Prostate gland (tissue), 2 donors: ENCODE data around the gene PLEKHA7.

ENCODE experiments used
- POLR2A ChIP-seq: fragments of 450-650 bp; IDR thresholded peaks from one replicate; pipeline ENCODE4 v1.6.1; 2016; ENCODE audit warnings: antibody characterized with exemption, mild to moderate bottlenecking
- POLR2AphosphoS5 ChIP-seq: sonication (generic); formaldehyde crosslinking; IDR thresholded peaks from one replicate; pipeline ENCODE4 v1.6.1; 2017; ENCODE audit warnings: antibody characterized with exemption
- TF ChIP-seq, protein P1 (sequence below), 4 experiments: fragments of 200-600 bp in 2 of 4; fragments of 450-650 bp in 2 of 4; sonication (generic) in 2 of 4; IDR thresholded peaks; 1 replicate in 3 of 4; 2 replicates in 1 of 4; pipeline ENCODE4 v1.5.1; 2016 to 2019; ENCODE audit warnings: antibody characterized with exemption in 4 of 4, mild to moderate bottlenecking in 2 of 4, moderate library complexity in 2 of 4

GRCh38 chr11:16797776-16798175 lies 216.4 kb downstream of the PLEKHA7 start:
- TF ChIP-seq, protein P1, sequence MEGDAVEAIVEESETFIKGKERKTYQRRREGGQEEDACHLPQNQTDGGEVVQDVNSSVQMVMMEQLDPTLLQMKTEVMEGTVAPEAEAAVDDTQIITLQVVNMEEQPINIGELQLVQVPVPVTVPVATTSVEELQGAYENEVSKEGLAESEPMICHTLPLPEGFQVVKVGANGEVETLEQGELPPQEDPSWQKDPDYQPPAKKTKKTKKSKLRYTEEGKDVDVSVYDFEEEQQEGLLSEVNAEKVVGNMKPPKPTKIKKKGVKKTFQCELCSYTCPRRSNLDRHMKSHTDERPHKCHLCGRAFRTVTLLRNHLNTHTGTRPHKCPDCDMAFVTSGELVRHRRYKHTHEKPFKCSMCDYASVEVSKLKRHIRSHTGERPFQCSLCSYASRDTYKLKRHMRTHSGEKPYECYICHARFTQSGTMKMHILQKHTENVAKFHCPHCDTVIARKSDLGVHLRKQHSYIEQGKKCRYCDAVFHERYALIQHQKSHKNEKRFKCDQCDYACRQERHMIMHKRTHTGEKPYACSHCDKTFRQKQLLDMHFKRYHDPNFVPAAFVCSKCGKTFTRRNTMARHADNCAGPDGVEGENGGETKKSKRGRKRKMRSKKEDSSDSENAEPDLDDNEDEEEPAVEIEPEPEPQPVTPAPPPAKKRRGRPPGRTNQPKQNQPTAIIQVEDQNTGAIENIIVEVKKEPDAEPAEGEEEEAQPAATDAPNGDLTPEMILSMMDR (IDR thresholded peaks at IDR 0.05), result no peak
- TF ChIP-seq POLR2A (no peak), POLR2AphosphoS5 (no peak)
